HepG2 (cell line): Measurements from ENCODE around the gene SPA17. TPM values are rescaled to one million over a fixed set of nuclear protein-coding genes. Genes with fewer than 3 reads are reported as not detected.
A peak's percentile ranks its signal among the peaks of the same experiment; 100 is the strongest.

Source experiments
- ARID3A ChIP-seq: IDR thresholded peaks from 2 replicates; pipeline ENCODE4 v1.6.1; 2012; ENCODE audit warnings: low read depth, low read length, improper control_type of control experiment
- ELF3 ChIP-seq: IDR thresholded peaks from 2 replicates; pipeline ENCODE4 v1.6.1; 2016; ENCODE audit warnings: missing genetic modification reagents, missing compliant biosample characterization
- GABPA ChIP-seq, 2 experiments: IDR thresholded peaks; 2 replicates each; pipeline ENCODE4 v1.6.1; 2011 to 2016; ENCODE audit warnings: low read depth in 2 of 2, low read length in 1 of 2, missing biosample characterization in 1 of 2, missing genetic modification characterization in 1 of 2
- MIXL1 ChIP-seq: IDR thresholded peaks from 2 replicates; pipeline ENCODE4 v1.6.1; 2016
- NRL ChIP-seq: sonication (generic); formaldehyde crosslinking; IDR thresholded peaks from 2 replicates; pipeline ENCODE4 v1.5.0; 2020; ENCODE audit warnings: missing genetic modification reagents, mild to moderate bottlenecking, moderate library complexity, borderline replicate concordance
- SAP130 ChIP-seq: IDR thresholded peaks from 2 replicates; pipeline ENCODE4 v1.6.1; 2016; ENCODE audit warnings: low read depth
- SOX13 ChIP-seq, 3 experiments: fragments of 450-650 bp in 1 of 3; sonication (generic) in 1 of 3; formaldehyde crosslinking in 1 of 3; IDR thresholded peaks in 2 of 3; conservative IDR thresholded peaks in 1 of 3; 2 replicates each; pipeline versions ENCODE4 v1.5.0 to v1.6.1; 2016 to 2020; ENCODE audit warnings: antibody characterized with exemption in 1 of 3, mild to moderate bottlenecking in 1 of 3, missing compliant biosample characterization in 1 of 3, missing genetic modification reagents in 1 of 3, moderate library complexity in 1 of 3
- SOX5 ChIP-seq: IDR thresholded peaks from 2 replicates; pipeline ENCODE4 v1.6.1; 2016; ENCODE audit warnings: borderline replicate concordance
- SOX6 ChIP-seq, 2 experiments: fragments of 450-650 bp in 1 of 2; sonication (generic) in 1 of 2; formaldehyde crosslinking in 1 of 2; IDR thresholded peaks; 2 replicates each; pipeline versions ENCODE4 v1.4.0 to v1.6.1; 2017 to 2020; ENCODE audit warnings: antibody characterized with exemption in 1 of 2, mild to moderate bottlenecking in 1 of 2, missing genetic modification reagents in 1 of 2
- ZNF503 ChIP-seq: sonication (generic); formaldehyde crosslinking; IDR thresholded peaks from 2 replicates; pipeline ENCODE4 v1.4.0; 2020; ENCODE audit warnings: missing genetic modification reagents
- ZNF782 ChIP-seq: sonication (generic); formaldehyde crosslinking; IDR thresholded peaks from 2 replicates; pipeline ENCODE4 v1.4.0; 2020; ENCODE audit warnings: missing genetic modification reagents, mild to moderate bottlenecking, borderline replicate concordance
- ZSCAN25 ChIP-seq: sonication (generic); formaldehyde crosslinking; IDR thresholded peaks from 2 replicates; pipeline ENCODE4 v1.8.0; 2022; ENCODE audit warnings: mild to moderate bottlenecking, missing genetic modification reagents
- polyA plus RNA-seq, 8 experiments: library from polyadenylated mRNA; depleted of rRNA in 3 of 8; stranded (reverse) in 7 of 8; unstranded in 1 of 8; fragments of >200 nt; fragmentation: Illumina TruSeq in 4 of 8; extraction: Trizol in 4 of 8; gene quantifications; 2 replicates each; pipeline versions ENCODE4 v1.2.1 to v1.2.3, GENCODE V29; 2011 to 2016; ENCODE audit warnings: low read depth in 4 of 8, missing spikeins in 1 of 8, mixed read lengths in 1 of 8; ENCODE audit not compliant: insufficient read depth in 1 of 8
- total RNA-seq, 5 experiments: library from RNA; depleted of rRNA; stranded (reverse); fragments of >200 nt; fragmentation: Illumina TruSeq; extraction: Trizol; gene quantifications; 2 replicates each; pipeline ENCODE4 v1.2.3, GENCODE V29; 2016; ENCODE audit warnings: low read depth in 1 of 5

The SPA17 gene
- total and polyA plus RNA-seq, 2 of the 13 experiments (the other 11 are each of a cell fraction or from before 2014, with no cell fraction given) = 4.4 to 8.4 TPM

GRCh38 chr11:124724979-124725718, 51.4 kb downstream of the SPA17 start (continued):
- TF ChIP-seq ARID3A (0 out of 2 replicates have a peak, but pooled peaks have one; percentile 12), MIXL1 (no peak), ZNF782 (CRISPR knock-in tag) (no peak), ZNF503 (no peak), ELF3 (0 out of 2 replicates have a peak, but pooled peaks have one; percentile 19), ZSCAN25 (peak; percentile 98), SOX5 (CRISPR knock-in tag) (peak; percentile 26; the same call in 1 of the 2 replicates), GABPA (IDR thresholded peaks at IDR 0.05; ENCODE audit: low read depth, low read length) (no peak), GABPA (CRISPR knock-in tag; IDR thresholded peaks at IDR 0.05; ENCODE audit: low read depth) (0 out of 2 replicates have a peak, but pooled peaks have one; percentile 17), SAP130 (CRISPR knock-in tag) (peak; percentile 31), SOX13 (IDR thresholded peaks at IDR 0.05) (no peak), SOX13 (CRISPR knock-in tag; conservative IDR thresholded peaks at IDR 0.05 in 1 of 2, IDR thresholded peaks at IDR 0.05 in 1 of 2) (peak in 1 of 2 experiments; percentile 37; a peak in 1 of 4 replicates), NRL (CRISPR knock-in tag) (0 out of 2 replicates have a peak, but pooled peaks have one; percentile 38), SOX6 (IDR thresholded peaks at IDR 0.05) (no peak), SOX6 (CRISPR knock-in tag; IDR thresholded peaks at IDR 0.05) (peak; percentile 48)
